HL-60 (cell line): ENCODE measurements around the gene CDPF1.

Experiments used
- DNase-seq, 2 experiments: peaks; one replicate each; pipeline ENCODE4 v3.0.0-alpha.2; 2010 to 2020; ENCODE audit warnings: low read depth in 1 of 2, low spot score in 1 of 2
- H3K27ac ChIP-seq: fragments of 250-450 bp; sonication (Bioruptor Pico); replicated peaks from 2 replicates; pipeline ENCODE4 v1.5.1; 2020; ENCODE audit warnings: mild to moderate bottlenecking, moderate library complexity
- H3K27me3 ChIP-seq: fragments of 250-450 bp; sonication (Bioruptor Pico); 2 replicates; pipeline ENCODE4 v1.5.1; 2021; ENCODE audit warnings: mild to moderate bottlenecking, moderate library complexity; ENCODE audit not compliant: insufficient read depth, poor library complexity, severe bottlenecking
- H3K4me3 ChIP-seq: replicated peaks from 2 replicates; pipeline ENCODE4 v1.5.1; 2011; ENCODE audit warnings: mild to moderate bottlenecking, control low read depth, low read length; ENCODE audit not compliant: insufficient read depth
- CTCF ChIP-seq: IDR thresholded peaks from one replicate; pipeline ENCODE4 v1.5.1; 2011; ENCODE audit warnings: low read length, control low read depth, inconsistent platforms; ENCODE audit not compliant: insufficient read depth
- GABPA ChIP-seq: IDR thresholded peaks from 2 replicates; pipeline ENCODE4 v1.6.1; 2012; ENCODE audit warnings: low read depth
- POLR2AphosphoS5 ChIP-seq: IDR thresholded peaks from 2 replicates; pipeline ENCODE4 v1.6.1; 2012; ENCODE audit warnings: low read depth
- SPI1 ChIP-seq: IDR thresholded peaks from 2 replicates; pipeline ENCODE4 v1.6.1; 2012; ENCODE audit warnings: low read depth, mild to moderate bottlenecking, borderline replicate concordance
- TF ChIP-seq, protein P1 (sequence below): IDR thresholded peaks from 2 replicates; pipeline ENCODE4 v1.6.1; 2012; ENCODE audit warnings: low read depth; ENCODE audit not compliant: insufficient replicate concordance

The CDPF1 gene

DNA sequence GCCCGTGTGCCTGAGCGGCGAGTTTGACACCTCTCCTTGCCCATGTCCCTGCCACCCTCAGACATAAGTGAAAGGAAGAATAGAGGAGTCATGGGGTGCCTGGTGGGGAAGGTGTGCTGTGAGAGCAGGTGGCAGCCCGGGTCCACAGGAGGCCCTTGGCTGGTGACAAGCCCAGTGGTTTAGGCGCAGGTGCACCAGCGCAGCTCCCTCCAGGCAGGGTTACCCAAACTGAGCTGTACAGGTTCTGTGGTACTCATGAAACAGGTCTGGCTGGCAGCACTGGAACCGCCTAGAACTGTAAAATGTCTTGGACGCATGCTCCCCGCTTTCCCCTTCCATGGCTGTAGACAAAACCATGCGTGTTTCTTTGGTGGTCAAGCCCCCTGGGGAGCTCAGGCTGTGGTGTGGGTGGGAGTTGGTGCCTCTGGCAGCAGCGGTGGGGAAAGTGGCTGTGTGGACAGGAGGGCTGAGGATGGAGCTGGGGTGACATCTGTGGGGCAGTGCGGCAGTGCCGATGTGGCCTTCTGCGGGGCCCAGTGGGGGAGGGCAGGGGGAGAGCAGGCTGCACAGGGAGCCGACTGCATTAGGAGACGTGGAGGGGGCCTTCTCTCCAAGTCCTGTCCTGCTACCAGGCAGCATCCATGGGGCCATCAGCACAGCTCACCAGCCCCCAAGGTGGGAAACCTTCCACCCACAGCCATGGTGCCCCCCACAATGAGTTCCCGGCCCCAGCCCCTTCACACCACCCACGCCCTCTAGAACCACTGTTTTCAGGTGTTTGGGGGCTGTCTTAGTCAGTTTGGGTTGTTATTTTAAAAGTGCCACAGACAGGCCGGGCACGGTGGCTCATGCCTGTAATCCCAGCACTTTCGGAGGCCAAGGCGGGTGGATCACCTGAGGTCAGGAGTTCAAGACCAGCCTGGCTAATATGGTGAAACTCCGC is 41.0 kb upstream of the CDPF1 start:
- Histone ChIP-seq H3K27me3 (no peaks in the 10 kb centered on the region), H3K4me3 (no peak overlapping the region), H3K27ac (no peak overlapping the region)
- TF ChIP-seq SPI1, result no peak
- TF ChIP-seq CTCF, result no peak
- no peak for DNase-seq

DNA sequence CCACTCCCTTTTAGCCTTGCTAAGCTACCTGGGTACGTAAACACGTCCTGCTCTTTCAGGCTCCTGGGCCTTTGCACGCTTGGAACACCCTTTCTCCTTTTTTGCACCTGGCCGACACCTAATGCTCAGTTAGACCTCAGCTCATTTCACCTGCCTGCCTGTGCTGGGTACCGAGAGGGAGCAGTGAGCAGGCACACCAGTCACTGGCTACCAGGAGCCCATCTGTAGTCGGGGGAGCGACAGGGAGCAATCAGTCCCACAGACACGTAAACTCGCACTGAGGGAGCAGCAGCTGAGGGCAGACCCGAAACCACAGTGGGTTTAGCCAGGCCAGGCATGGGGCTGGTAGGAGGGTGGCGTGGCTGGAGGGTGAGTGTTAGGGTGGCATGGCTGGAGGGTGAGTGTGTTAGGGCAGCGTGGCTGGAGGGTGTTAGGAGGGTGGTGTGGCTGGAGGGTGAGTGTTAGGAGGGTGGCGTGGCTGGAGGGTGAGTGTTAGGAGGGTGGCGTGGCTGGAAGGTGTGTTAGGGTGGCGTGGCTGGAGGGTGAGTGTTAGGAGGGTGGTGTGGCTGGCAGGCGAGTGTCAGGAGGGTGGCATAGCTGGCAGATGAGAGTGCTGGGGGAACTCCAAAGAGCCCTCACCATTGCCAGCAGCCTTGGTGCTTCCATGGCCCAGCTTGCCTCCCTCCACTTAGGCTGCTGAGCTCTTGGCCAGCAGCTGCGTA is 40.2 kb upstream of the CDPF1 start:
- H3K4me3 ChIP-seq, result no peak overlapping the region
- TF ChIP-seq, protein P1, sequence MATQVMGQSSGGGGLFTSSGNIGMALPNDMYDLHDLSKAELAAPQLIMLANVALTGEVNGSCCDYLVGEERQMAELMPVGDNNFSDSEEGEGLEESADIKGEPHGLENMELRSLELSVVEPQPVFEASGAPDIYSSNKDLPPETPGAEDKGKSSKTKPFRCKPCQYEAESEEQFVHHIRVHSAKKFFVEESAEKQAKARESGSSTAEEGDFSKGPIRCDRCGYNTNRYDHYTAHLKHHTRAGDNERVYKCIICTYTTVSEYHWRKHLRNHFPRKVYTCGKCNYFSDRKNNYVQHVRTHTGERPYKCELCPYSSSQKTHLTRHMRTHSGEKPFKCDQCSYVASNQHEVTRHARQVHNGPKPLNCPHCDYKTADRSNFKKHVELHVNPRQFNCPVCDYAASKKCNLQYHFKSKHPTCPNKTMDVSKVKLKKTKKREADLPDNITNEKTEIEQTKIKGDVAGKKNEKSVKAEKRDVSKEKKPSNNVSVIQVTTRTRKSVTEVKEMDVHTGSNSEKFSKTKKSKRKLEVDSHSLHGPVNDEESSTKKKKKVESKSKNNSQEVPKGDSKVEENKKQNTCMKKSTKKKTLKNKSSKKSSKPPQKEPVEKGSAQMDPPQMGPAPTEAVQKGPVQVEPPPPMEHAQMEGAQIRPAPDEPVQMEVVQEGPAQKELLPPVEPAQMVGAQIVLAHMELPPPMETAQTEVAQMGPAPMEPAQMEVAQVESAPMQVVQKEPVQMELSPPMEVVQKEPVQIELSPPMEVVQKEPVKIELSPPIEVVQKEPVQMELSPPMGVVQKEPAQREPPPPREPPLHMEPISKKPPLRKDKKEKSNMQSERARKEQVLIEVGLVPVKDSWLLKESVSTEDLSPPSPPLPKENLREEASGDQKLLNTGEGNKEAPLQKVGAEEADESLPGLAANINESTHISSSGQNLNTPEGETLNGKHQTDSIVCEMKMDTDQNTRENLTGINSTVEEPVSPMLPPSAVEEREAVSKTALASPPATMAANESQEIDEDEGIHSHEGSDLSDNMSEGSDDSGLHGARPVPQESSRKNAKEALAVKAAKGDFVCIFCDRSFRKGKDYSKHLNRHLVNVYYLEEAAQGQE, result no peak
- TF ChIP-seq POLR2AphosphoS5 (no peak), CTCF (no peak), SPI1 (no peak), GABPA (no peak)
- DNase-seq, result no peak
- no peaks in the 10 kb centered on the region for H3K27me3 ChIP-seq
- H3K27ac ChIP-seq, result no peak overlapping the region

- no peak overlapping the region for H3K27ac ChIP-seq
- no peaks in the 10 kb centered on the region for H3K27me3 ChIP-seq
- no peak for DNase-seq
- TF ChIP-seq SPI1 (no peak), POLR2AphosphoS5 (no peak), CTCF (no peak), GABPA (no peak)
- TF ChIP-seq, protein P1, result no peak
- H3K4me3 ChIP-seq, result no peak overlapping the region
These were observed 39.3 kb upstream of the CDPF1 start for GRCh38 chr22:46289244-46289891.
